Measurements from ENCODE around the gene GABRA5.
"Not testable (repeated sequence)": the region's sequence is repeated elsewhere in the genome, so short reads cannot be mapped to it uniquely, and the experiment has no call there.

Gene GABRA5

GRCh38 chr15:26866298-26867199, at the start of gene GABRA5:
Gene GABRA5 (plus strand): TSS chr15:26867062. CDS start chr15:26869249, 2,187 bp downstream.
- no peak for DNase-seq (ENCODE audit: low read depth in 2 of 2)

- not testable (repeated sequence) for DNase-seq (ENCODE audit: low read depth in 2 of 2)
Observed at GRCh38 chr15:26831191-26831590, 35.7 kb upstream of the GABRA5 start.

- no peak for DNase-seq (ENCODE audit: low read depth in 2 of 2)
Observed at GRCh38 chr15:26831951-26832350, 34.9 kb upstream of the GABRA5 start.

- no peak for DNase-seq (ENCODE audit: low read depth in 2 of 2)
Observed at GRCh38 chr15:26838742-26839460, 28.0 kb upstream of the GABRA5 start.

- no peak for DNase-seq (ENCODE audit: low read depth in 2 of 2)
Observed at GRCh38 chr15:26841514-26841913, 25.3 kb upstream of the GABRA5 start.

GRCh38 chr15:26841941-26842340, 24.9 kb upstream of the GABRA5 start:
- no peak for DNase-seq (ENCODE audit: low read depth in 2 of 2)

- DNase-seq (ENCODE audit: low read depth in 2 of 2): no peak
Observed at GRCh38 chr15:26842391-26842790, 24.5 kb upstream of the GABRA5 start.

- no peak for DNase-seq (ENCODE audit: low read depth in 2 of 2)
Observed at GRCh38 chr15:26844901-26845300, 22.0 kb upstream of the GABRA5 start.

- DNase-seq (ENCODE audit: low read depth in 2 of 2): no peak
Observed at GRCh38 chr15:26848498-26848897, 18.4 kb upstream of the GABRA5 start.

GRCh38 chr15:26850161-26850560, 16.7 kb upstream of the GABRA5 start:
- no peak for DNase-seq (ENCODE audit: low read depth in 2 of 2)

- no peak for DNase-seq (ENCODE audit: low read depth in 2 of 2)
Observed at GRCh38 chr15:26852980-26853379, 13.9 kb upstream of the GABRA5 start.

- DNase-seq (ENCODE audit: low read depth in 2 of 2): no peak
Observed at GRCh38 chr15:26854435-26854834, 12.4 kb upstream of the GABRA5 start.

- no peak for DNase-seq (ENCODE audit: low read depth in 2 of 2)
Observed at GRCh38 chr15:26864664-26865191, 2.1 kb upstream of the GABRA5 start.

GRCh38 chr15:26867200-26868007, 542 bp downstream of the GABRA5 start:
- DNase-seq (ENCODE audit: low read depth in 2 of 2): no peak

- no peak for DNase-seq (ENCODE audit: low read depth in 2 of 2)
Observed at GRCh38 chr15:26868029-26868685, 1.3 kb downstream of the GABRA5 start.

- no peak for DNase-seq (ENCODE audit: low read depth in 2 of 2)
Observed at GRCh38 chr15:26869628-26870027, 2.8 kb downstream of the GABRA5 start.

- no peak for DNase-seq (ENCODE audit: low read depth in 2 of 2)
Observed at GRCh38 chr15:26870346-26870745, 3.5 kb downstream of the GABRA5 start.

GRCh38 chr15:26872206-26872605, 5.3 kb downstream of the GABRA5 start:
- no peak for DNase-seq (ENCODE audit: low read depth in 2 of 2)

- DNase-seq (ENCODE audit: low read depth in 2 of 2): no peak
Observed at GRCh38 chr15:26873846-26874245, 7.0 kb downstream of the GABRA5 start.

- DNase-seq (ENCODE audit: low read depth in 2 of 2): no peak
Observed at GRCh38 chr15:26874774-26875475, 8.1 kb downstream of the GABRA5 start.

GRCh38 chr15:26875476-26875850, 8.6 kb downstream of the GABRA5 start:
- no peak for DNase-seq (ENCODE audit: low read depth in 2 of 2)

All from activated CD4-positive, alpha-beta T cell treated with anti-CD3 and anti-CD28 coated beads for 24 hours (primary cell).